IMR-90 (cell line): ENCODE data around the gene FOXB1. TPM values are rescaled to one million over a fixed set of nuclear protein-coding genes. Genes with fewer than 3 reads are reported as not detected.

Source experiments
- ATAC-seq: fragments of 200-7000 bp; cut with Tn5 transposase; 2 replicates; pipeline ENCODE4 v1.9.1; 2020; ENCODE audit warnings: low read depth, mild to moderate bottlenecking, moderate library complexity
- BruUV-seq: library from RNA; stranded (reverse); fragments of 400-500 nt; replicated peaks from 2 replicates; lab custom pipeline; 2021; lab: Mats Ljungman, UMichigan
- CTCF ChIA-PET: fragments of 300-600 bp; formaldehyde crosslinking; extraction: SDS; loops from one replicate; lab custom pipeline; 2021; ENCODE audit warnings: antibody characterized with exemption; lab: Yijun Ruan, JAX
- POLR2A ChIA-PET: fragments of 300-600 bp; sonication (Branson Sonifier 250); formaldehyde crosslinking; loops from one replicate; lab custom pipeline; 2022; ENCODE audit warnings: antibody characterized with exemption; ENCODE audit not compliant: unreplicated experiment; lab: Charles Lee
- DNase-seq: peaks from one replicate; pipeline ENCODE4 v3.0.0; 2013
- H2AFZ ChIP-seq: replicated peaks from 2 replicates; pipeline ENCODE3; 2013; ENCODE audit warnings: low read length, mild to moderate bottlenecking; ENCODE audit not compliant: poor library complexity
- H2AK5ac ChIP-seq: 2 replicates; pipeline ENCODE4 v1.6.1; 2013; ENCODE audit warnings: low read depth, low read length, inconsistent platforms
- H2AK9ac ChIP-seq: replicated peaks from 2 replicates; pipeline ENCODE3; 2013; ENCODE audit warnings: mild to moderate bottlenecking, low read depth, low read length, moderate library complexity; ENCODE audit not compliant: poor library complexity
- H2BK120ac ChIP-seq: 2 replicates; pipeline ENCODE4 v1.6.1; 2013; ENCODE audit warnings: low read depth, low read length, inconsistent platforms
- H2BK15ac ChIP-seq: 3 replicates; pipeline ENCODE4 v1.6.1; 2013; ENCODE audit warnings: low read depth, low read length, inconsistent platforms
- H2BK20ac ChIP-seq: 2 replicates; pipeline ENCODE4 v1.6.1; 2013; ENCODE audit warnings: low read depth, mild to moderate bottlenecking, inconsistent platforms, low read length, moderate library complexity
- H2BK5ac ChIP-seq: 2 replicates; pipeline ENCODE4 v1.6.1; 2013; ENCODE audit warnings: mild to moderate bottlenecking, low read depth, low read length, inconsistent platforms; ENCODE audit not compliant: poor library complexity, severe bottlenecking
- H3K14ac ChIP-seq: replicated peaks from 2 replicates; pipeline ENCODE4 v1.6.1; 2013; ENCODE audit warnings: low read depth, low read length, inconsistent platforms
- H3K18ac ChIP-seq: 2 replicates; pipeline ENCODE4 v1.6.1; 2013; ENCODE audit warnings: low read depth, low read length, control low read depth
- H3K23ac ChIP-seq: 2 replicates; pipeline ENCODE4 v1.6.1; 2013; ENCODE audit warnings: low read depth, low read length, inconsistent platforms
- H3K27ac ChIP-seq: 2 replicates; pipeline ENCODE4 v1.5.1; 2013; ENCODE audit warnings: mild to moderate bottlenecking, control low read depth, low read length; ENCODE audit not compliant: insufficient read depth
- H3K27me3 ChIP-seq: 2 replicates; pipeline ENCODE4 v1.6.1; 2013; ENCODE audit warnings: low read length; ENCODE audit not compliant: control insufficient read depth, insufficient read depth
- H3K36me3 ChIP-seq: 2 replicates; pipeline ENCODE4 v1.6.1; 2013; ENCODE audit warnings: low read length, mixed read lengths; ENCODE audit not compliant: control insufficient read depth, insufficient read depth
- H3K4ac ChIP-seq: 2 replicates; pipeline ENCODE4 v1.6.1; 2013; ENCODE audit warnings: low read depth, low read length, inconsistent platforms
- H3K4me1 ChIP-seq: 2 replicates; pipeline ENCODE4 v1.6.1; 2013; ENCODE audit warnings: low read length, mixed read lengths; ENCODE audit not compliant: control insufficient read depth, insufficient read depth
- H3K4me2 ChIP-seq: 2 replicates; pipeline ENCODE4 v1.6.1; 2013; ENCODE audit warnings: low read depth, mild to moderate bottlenecking, control low read depth, low read length, moderate library complexity
- H3K4me3 ChIP-seq: 2 replicates; pipeline ENCODE4 v1.5.1; 2013; ENCODE audit warnings: low read depth, mild to moderate bottlenecking, control low read depth, low read length, moderate library complexity; ENCODE audit not compliant: insufficient read depth
- H3K56ac ChIP-seq: 2 replicates; pipeline ENCODE4 v1.6.1; 2013; ENCODE audit warnings: low read length, inconsistent platforms; ENCODE audit not compliant: insufficient read depth; ENCODE audit errors: extremely low read depth
- H3K79me1 ChIP-seq, 2 experiments: 2 replicates each; pipeline ENCODE4 v1.6.1; 2013; ENCODE audit warnings: low read length in 2 of 2, inconsistent platforms in 1 of 2, low read depth in 1 of 2
- H3K9ac ChIP-seq: 2 replicates; pipeline ENCODE4 v1.6.1; 2013; ENCODE audit warnings: low read depth, low read length, control low read depth
- H3K9me1 ChIP-seq: 2 replicates; pipeline ENCODE4 v1.6.1; 2013; ENCODE audit warnings: low read length, inconsistent platforms; ENCODE audit not compliant: insufficient read depth
- H3K9me3 ChIP-seq: 2 replicates; pipeline ENCODE4 v1.6.1; 2013; ENCODE audit warnings: low read length; ENCODE audit not compliant: control insufficient read depth, insufficient read depth
- H4K20me1 ChIP-seq: 2 replicates; pipeline ENCODE4 v1.6.1; 2013; ENCODE audit warnings: low read length, inconsistent platforms; ENCODE audit not compliant: insufficient read depth
- H4K5ac ChIP-seq: 2 replicates; pipeline ENCODE4 v1.6.1; 2013; ENCODE audit warnings: mild to moderate bottlenecking, low read depth, low read length, control low read depth
- H4K8ac ChIP-seq, 2 experiments: 2 replicates each; pipeline ENCODE4 v1.6.1; 2013; ENCODE audit warnings: low read depth in 2 of 2, low read length in 2 of 2, control low read depth in 1 of 2, inconsistent platforms in 1 of 2
- H4K91ac ChIP-seq: 2 replicates; pipeline ENCODE4 v1.6.1; 2013; ENCODE audit warnings: low read depth, low read length, inconsistent platforms; ENCODE audit not compliant: insufficient read depth
- BHLHE40 ChIP-seq: fragments of 150-350 bp; IDR thresholded peaks from 2 replicates; pipeline ENCODE4 v1.6.1; 2016; ENCODE audit warnings: mild to moderate bottlenecking, low read depth, low read length
- CEBPB ChIP-seq: IDR thresholded peaks from 2 replicates; pipeline ENCODE4 v1.6.1; 2012; ENCODE audit warnings: low read depth, low read length, improper control_type of control experiment
- CHD1 ChIP-seq: IDR thresholded peaks from 2 replicates; pipeline ENCODE4 v1.6.1; 2012; ENCODE audit warnings: low read depth, low read length, improper control_type of control experiment
- CTCF ChIP-seq: conservative IDR thresholded peaks from 2 replicates; pipeline ENCODE4 v1.5.1; 2012; ENCODE audit warnings: mild to moderate bottlenecking, low read depth, low read length, improper control_type of control experiment
- FOS ChIP-seq: fragments of 150-350 bp; IDR thresholded peaks from 2 replicates; pipeline ENCODE4 v1.6.1; 2016; ENCODE audit warnings: low read depth, low read length
- MAFK ChIP-seq: IDR thresholded peaks from 2 replicates; pipeline ENCODE4 v1.6.1; 2012; ENCODE audit warnings: low read depth, low read length, improper control_type of control experiment
- MAZ ChIP-seq: IDR thresholded peaks from 2 replicates; pipeline ENCODE4 v1.6.1; 2012; ENCODE audit warnings: low read depth, mild to moderate bottlenecking, low read length, improper control_type of control experiment, moderate library complexity, borderline replicate concordance
- MXI1 ChIP-seq: IDR thresholded peaks from 2 replicates; pipeline ENCODE4 v1.6.1; 2012; ENCODE audit warnings: low read depth, mild to moderate bottlenecking, low read length, moderate library complexity, borderline replicate concordance
- NFE2L2 ChIP-seq: fragments of 150-350 bp; IDR thresholded peaks from 2 replicates; pipeline ENCODE4 v1.6.1; 2016; ENCODE audit warnings: low read depth, mild to moderate bottlenecking, low read length
- POLR2A ChIP-seq: IDR thresholded peaks from 2 replicates; pipeline ENCODE4 v1.6.1; 2012; ENCODE audit warnings: mild to moderate bottlenecking, low read depth, low read length
- RAD21 ChIP-seq: IDR thresholded peaks from 2 replicates; pipeline ENCODE4 v1.6.1; 2012; ENCODE audit warnings: low read length, improper control_type of control experiment
- RCOR1 ChIP-seq: IDR thresholded peaks from 2 replicates; pipeline ENCODE4 v1.6.1; 2012; ENCODE audit warnings: mild to moderate bottlenecking, low read length, improper control_type of control experiment; ENCODE audit not compliant: insufficient replicate concordance
- RFX5 ChIP-seq: IDR thresholded peaks from 2 replicates; pipeline ENCODE4 v1.8.0; 2012; ENCODE audit warnings: low read depth, mild to moderate bottlenecking, low read length, moderate library complexity
- SMC3 ChIP-seq: fragments of 150-350 bp; IDR thresholded peaks from 2 replicates; pipeline ENCODE4 v1.6.1; 2016; ENCODE audit warnings: low read depth, mild to moderate bottlenecking, antibody characterized with exemption, low read length, moderate library complexity
- WGBS, 2 experiments: methylation state at CpG; one replicate each; pipeline versions ENCODE4 v1.1.5 to v1.1.7; 2013; ENCODE audit warnings: missing lambda C conversion rate in 2 of 2; ENCODE audit not compliant: insufficient read length in 1 of 2; ENCODE audit errors: extremely low coverage in 2 of 2; 5-methylcytosine and 5-hydroxymethylcytosine counted together
- dilution Hi-C: fragments of 300-500 bp; cut with HindIII; formaldehyde crosslinking; loops from one replicate; pipeline ENCODE4 v1.14.3; 2018; ENCODE audit warnings: low sequenced_read_pairs; ENCODE audit not compliant: unreplicated experiment
- in situ Hi-C: fragments of 300-500 bp; cut with MboI; formaldehyde crosslinking; loops from 3 replicates; pipeline ENCODE4 v1.14.3; 2019; ENCODE audit warnings: low sequenced_read_pairs, inconsistent platforms, mixed read lengths
- intact Hi-C: fragments of 100-400 bp; cut with micrococcal nuclease; formaldehyde crosslinking; loops from 2 replicates; pipeline ENCODE4 v1.10.0; 2022
- polyA plus RNA-seq, 3 experiments: library from polyadenylated mRNA; depleted of rRNA; stranded (reverse); fragments of >200 nt; gene quantifications; 2 replicates each; pipeline ENCODE4 v1.2.3, GENCODE V29; 2012; ENCODE audit warnings: low replicate concordance in 1 of 3
- total RNA-seq: library from RNA; depleted of rRNA; stranded (reverse); fragments of >200 nt; gene quantifications from 2 replicates; pipeline ENCODE4 v1.2.3, GENCODE V29; 2012
- TF ChIP-seq, protein P1 (sequence below): fragments of 150-350 bp; IDR thresholded peaks from 2 replicates; pipeline ENCODE4 v1.6.1; 2017; ENCODE audit warnings: mild to moderate bottlenecking, antibody characterized with exemption, low read length, low read depth
- TF ChIP-seq, protein P2 (sequence below): fragments of 150-350 bp; IDR thresholded peaks from 2 replicates; pipeline ENCODE4 v1.6.1; 2016; ENCODE audit warnings: low read depth, mild to moderate bottlenecking, low read length, moderate library complexity, borderline replicate concordance

The FOXB1 gene
- total and polyA plus RNA-seq, 2 of the 4 experiments (the other 2 are of a cell fraction): not detected

- Histone ChIP-seq H3K18ac (no peak overlapping the region), H3K23ac (no peak overlapping the region), H4K20me1 (no peaks in the 10 kb centered on the region), H2AK5ac (no peak overlapping the region), H3K14ac (no peak overlapping the region), H4K8ac (no peak overlapping the region), H3K4me2 (no peak overlapping the region), H3K56ac (no peak overlapping the region), H4K91ac (no peak overlapping the region), H2BK20ac (no peak overlapping the region), H3K27ac (no peak overlapping the region), H2BK120ac (no peak overlapping the region), H3K9ac (no peak overlapping the region), H2BK5ac (no peak overlapping the region), H3K9me3 (no peaks in the 10 kb centered on the region), H3K79me1 (no peaks in the 10 kb centered on the region), H2AFZ (no peak overlapping the region), H3K4me1 (no peaks in the 10 kb centered on the region), H3K9me1 (no peaks in the 10 kb centered on the region), H4K5ac (no peak overlapping the region), H2AK9ac (no peak overlapping the region), H3K36me3 (no peaks in the 10 kb centered on the region), H2BK15ac (no peak overlapping the region), H3K4me3 (no peak overlapping the region), H3K4ac (no peak overlapping the region), H3K27me3 (peaks cover 5% of the 10 kb centered on the region)
- dilution Hi-C loops: no loop called here
- POLR2A ChIA-PET: no interaction called here
- DNase-seq (no peak), ATAC-seq (no peak)
- no TSS peak for BruUV-seq
- CTCF ChIA-PET: no interaction called here
- no peak for TF ChIP-seq RCOR1
- TF ChIP-seq SMC3: no peak
- TF ChIP-seq CHD1: no peak
- TF ChIP-seq RAD21: no peak
- no peak for TF ChIP-seq CTCF
- TF ChIP-seq MAFK: no peak
- TF ChIP-seq, protein P1, sequence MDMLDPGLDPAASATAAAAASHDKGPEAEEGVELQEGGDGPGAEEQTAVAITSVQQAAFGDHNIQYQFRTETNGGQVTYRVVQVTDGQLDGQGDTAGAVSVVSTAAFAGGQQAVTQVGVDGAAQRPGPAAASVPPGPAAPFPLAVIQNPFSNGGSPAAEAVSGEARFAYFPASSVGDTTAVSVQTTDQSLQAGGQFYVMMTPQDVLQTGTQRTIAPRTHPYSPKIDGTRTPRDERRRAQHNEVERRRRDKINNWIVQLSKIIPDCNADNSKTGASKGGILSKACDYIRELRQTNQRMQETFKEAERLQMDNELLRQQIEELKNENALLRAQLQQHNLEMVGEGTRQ: no peak
- no peak for TF ChIP-seq POLR2A
- TF ChIP-seq RFX5: no peak
- TF ChIP-seq NFE2L2: no peak
- no peak for TF ChIP-seq CEBPB
- no peak for TF ChIP-seq BHLHE40
- TF ChIP-seq, protein P2, sequence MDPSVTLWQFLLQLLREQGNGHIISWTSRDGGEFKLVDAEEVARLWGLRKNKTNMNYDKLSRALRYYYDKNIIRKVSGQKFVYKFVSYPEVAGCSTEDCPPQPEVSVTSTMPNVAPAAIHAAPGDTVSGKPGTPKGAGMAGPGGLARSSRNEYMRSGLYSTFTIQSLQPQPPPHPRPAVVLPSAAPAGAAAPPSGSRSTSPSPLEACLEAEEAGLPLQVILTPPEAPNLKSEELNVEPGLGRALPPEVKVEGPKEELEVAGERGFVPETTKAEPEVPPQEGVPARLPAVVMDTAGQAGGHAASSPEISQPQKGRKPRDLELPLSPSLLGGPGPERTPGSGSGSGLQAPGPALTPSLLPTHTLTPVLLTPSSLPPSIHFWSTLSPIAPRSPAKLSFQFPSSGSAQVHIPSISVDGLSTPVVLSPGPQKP: no peak
- TF ChIP-seq FOS: no peak
- no peak for TF ChIP-seq MAZ
- TF ChIP-seq MXI1: no peak
- intact Hi-C loops: no loop called here
- no CpG with 5 or more reads among the region's 8 CpGs for WGBS, 2 experiments
- in situ Hi-C loops: no loop called here
Observed at GRCh38 chr15:60043744-60044435, 39.8 kb downstream of the FOXB1 start.
